ENCODE measurements around the gene USP20.

GRCh38 chr9:129895376-129896268 is 60.4 kb downstream of the USP20 start:
- TF ChIP-seq POLR2A (IDR thresholded peaks at IDR 0.05) (no peak), POLR2AphosphoS5 (IDR thresholded peaks at IDR 0.05) (no peak)
- TF ChIP-seq, protein P1, sequence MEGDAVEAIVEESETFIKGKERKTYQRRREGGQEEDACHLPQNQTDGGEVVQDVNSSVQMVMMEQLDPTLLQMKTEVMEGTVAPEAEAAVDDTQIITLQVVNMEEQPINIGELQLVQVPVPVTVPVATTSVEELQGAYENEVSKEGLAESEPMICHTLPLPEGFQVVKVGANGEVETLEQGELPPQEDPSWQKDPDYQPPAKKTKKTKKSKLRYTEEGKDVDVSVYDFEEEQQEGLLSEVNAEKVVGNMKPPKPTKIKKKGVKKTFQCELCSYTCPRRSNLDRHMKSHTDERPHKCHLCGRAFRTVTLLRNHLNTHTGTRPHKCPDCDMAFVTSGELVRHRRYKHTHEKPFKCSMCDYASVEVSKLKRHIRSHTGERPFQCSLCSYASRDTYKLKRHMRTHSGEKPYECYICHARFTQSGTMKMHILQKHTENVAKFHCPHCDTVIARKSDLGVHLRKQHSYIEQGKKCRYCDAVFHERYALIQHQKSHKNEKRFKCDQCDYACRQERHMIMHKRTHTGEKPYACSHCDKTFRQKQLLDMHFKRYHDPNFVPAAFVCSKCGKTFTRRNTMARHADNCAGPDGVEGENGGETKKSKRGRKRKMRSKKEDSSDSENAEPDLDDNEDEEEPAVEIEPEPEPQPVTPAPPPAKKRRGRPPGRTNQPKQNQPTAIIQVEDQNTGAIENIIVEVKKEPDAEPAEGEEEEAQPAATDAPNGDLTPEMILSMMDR (IDR thresholded peaks at IDR 0.05) = no peak

All from stomach (tissue), 4 donors.